Neural cell (in vitro differentiated cells): Measurements from ENCODE around the gene ARF4. TPM values are rescaled to one million over a fixed set of nuclear protein-coding genes. Genes with fewer than 3 reads are reported as not detected.

Source experiments
- H2AFZ ChIP-seq: fragments of 200-600, 300-800 bp; sonication (generic), shearing (Covaris generic); 2 replicates; pipeline ENCODE4 v1.6.0; 2014; ENCODE audit warnings: low read depth, mild to moderate bottlenecking, antibody characterized with exemption, low read length, moderate library complexity
- H3F3A ChIP-seq: fragments of 200-600 bp; shearing (Covaris generic); 2 replicates; pipeline ENCODE4 v1.6.1; 2016; ENCODE audit warnings: mild to moderate bottlenecking, moderate library complexity, mixed read lengths, antibody characterized with exemption, low read length; ENCODE audit not compliant: insufficient read depth, poor library complexity, severe bottlenecking
- H3K27ac ChIP-seq: fragments of 200-600, 300-800 bp; sonication (generic), shearing (Covaris generic); 2 replicates; pipeline ENCODE4 v1.5.1; 2014; ENCODE audit warnings: mild to moderate bottlenecking, low read length, moderate library complexity
- H3K27me3 ChIP-seq: fragments of 300-800, 200-600 bp; sonication (generic), shearing (Covaris generic); 2 replicates; pipeline ENCODE4 v1.6.0; 2014; ENCODE audit warnings: mild to moderate bottlenecking, low read depth, low read length, moderate library complexity; ENCODE audit not compliant: insufficient read depth
- H3K36me3 ChIP-seq: fragments of 300-800, 200-600 bp; sonication (generic), shearing (Covaris generic); 2 replicates; pipeline ENCODE4 v1.5.1; 2014; ENCODE audit warnings: mild to moderate bottlenecking, antibody characterized with exemption, low read length, moderate library complexity; ENCODE audit not compliant: insufficient read depth
- H3K4me2 ChIP-seq: fragments of 300-800, 200-600 bp; sonication (generic), shearing (Covaris generic); 2 replicates; pipeline ENCODE4 v1.6.0; 2014; ENCODE audit warnings: mild to moderate bottlenecking, low read length
- H3K4me3 ChIP-seq: fragments of 300-800, 200-600 bp; sonication (generic), shearing (Covaris generic); 2 replicates; pipeline ENCODE4 v1.5.1; 2014; ENCODE audit warnings: mild to moderate bottlenecking, low read length, moderate library complexity
- H3K79me2 ChIP-seq: fragments of 200-600 bp; shearing (Covaris generic); replicated peaks from 2 replicates; pipeline ENCODE4 v1.6.0; 2014; ENCODE audit warnings: mild to moderate bottlenecking, low read length, moderate library complexity; ENCODE audit not compliant: insufficient read depth
- H3K9ac ChIP-seq: fragments of 300-800, 200-600 bp; sonication (generic), shearing (Covaris generic); 2 replicates; pipeline ENCODE4 v1.6.1; 2016; ENCODE audit warnings: mild to moderate bottlenecking, low read length, mixed read lengths
- H3K9me2 ChIP-seq: fragments of 200-600 bp; shearing (Covaris generic); 2 replicates; pipeline ENCODE4 v1.6.1; 2016; ENCODE audit warnings: mild to moderate bottlenecking, low read length, mixed read lengths; ENCODE audit not compliant: insufficient read depth
- H3K9me3 ChIP-seq: fragments of 200-600, 300-800 bp; sonication (generic), shearing (Covaris generic); 2 replicates; pipeline ENCODE4 v1.6.1; 2016; ENCODE audit warnings: mild to moderate bottlenecking, mixed run types, low read length, moderate library complexity, mixed read lengths
- H4K20me1 ChIP-seq: fragments of 200-600 bp; shearing (Covaris generic); 2 replicates; pipeline ENCODE4 v1.6.1; 2016; ENCODE audit warnings: mild to moderate bottlenecking, mixed run types; ENCODE audit not compliant: insufficient read depth
- TAF1 ChIP-seq: IDR thresholded peaks from 2 replicates; pipeline ENCODE4 v1.6.1; 2012; ENCODE audit warnings: low read depth
- polyA plus RNA-seq: library from polyadenylated mRNA; depleted of rRNA; stranded (reverse); fragments of >200 nt; gene quantifications from 2 replicates; pipeline ENCODE4 v1.2.3, GENCODE V29; 2014
- small RNA-seq, 3 experiments: library from RNA; depleted of rRNA; stranded (forward); fragments of <200 nt; gene quantifications; one replicate each; pipeline ENCODE3, GENCODE V24; 2012

The ARF4 gene
- polyA plus RNA-seq, 1 donor from 2014 or later: 284 TPM

DNA sequence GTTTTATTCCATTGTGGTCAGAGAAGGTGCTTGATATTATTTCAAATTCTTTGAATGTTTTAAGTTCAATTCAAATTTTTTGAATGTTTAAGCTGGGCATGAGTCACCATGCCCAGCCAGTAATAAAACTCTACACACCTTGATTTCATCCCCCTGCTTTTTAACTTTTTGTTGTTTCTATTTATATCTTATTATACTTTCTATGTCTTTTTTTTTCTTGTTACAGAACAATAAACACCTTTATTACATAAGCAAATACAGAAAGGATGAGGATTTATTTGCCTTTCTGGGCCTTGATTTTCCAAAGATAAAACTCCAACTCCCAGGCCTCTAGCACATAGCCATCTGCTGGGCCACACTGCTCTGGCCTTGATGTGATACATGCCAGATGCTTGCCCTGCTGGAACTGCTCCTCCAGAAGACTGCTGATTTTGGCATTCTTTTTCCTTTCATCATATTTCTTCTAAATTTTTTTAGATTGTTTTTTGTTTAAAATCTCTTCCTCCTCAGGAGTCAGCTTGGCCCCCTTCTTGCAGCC lies 67.0 kb downstream of the ARF4 start:
- no peaks in the 10 kb centered on the region for H3K9me2 ChIP-seq
- no peak for TF ChIP-seq TAF1
- H4K20me1 ChIP-seq: no peaks in the 10 kb centered on the region
- H3K9me3 ChIP-seq: no peaks in the 10 kb centered on the region
- no peaks in the 10 kb centered on the region for H3F3A ChIP-seq
- no peaks in the 10 kb centered on the region for H3K27me3 ChIP-seq
- no peaks in the 10 kb centered on the region for H3K36me3 ChIP-seq
- no peak overlapping the region for H3K4me3 ChIP-seq
- H3K9ac ChIP-seq: no peak overlapping the region
- no peak overlapping the region for H3K4me2 ChIP-seq
- H3K27ac ChIP-seq: no peak overlapping the region
- no peaks in the 10 kb centered on the region for H3K79me2 ChIP-seq
- no peak overlapping the region for H2AFZ ChIP-seq

Small RNA genes lying within 50 kb of the gene (small RNA-seq; reads per million reads assigned to genes)
- 0 reads per million in 3 experiments for gene RNU6-108P
- gene RNU6-483P: 0 reads per million in 3 experiments
- gene RNU6ATAC26P: 0 to 2.0 (median 0.03) reads per million in 3 experiments

Other genes with a start within 250 kb of the ARF4 start
- 1.6 and 1.8 TPM in 2 replicates for gene DNAH12, start 53.0 kb downstream of the ARF4 start, polyA plus RNA-seq
- gene PDE12, start 41.1 kb downstream of the ARF4 start, polyA plus RNA-seq: 9.6 and 10.3 TPM in 2 replicates
- 24.0 and 25.4 TPM in 2 replicates for gene DENND6A, start 95.7 kb upstream of the ARF4 start, polyA plus RNA-seq
- gene SLMAP, start 159.0 kb upstream of the ARF4 start, polyA plus RNA-seq: 28.2 and 42.1 TPM in 2 replicates